HG03442 (cell line): ENCODE data around the gene CHST7.

ENCODE experiments used
- ATAC-seq: cut with Tn5 transposase; IDR thresholded peaks from one replicate; pipeline ENCODE4 v1.9.1; 2021; ENCODE audit warnings: mild to moderate bottlenecking, moderate library complexity; ENCODE audit not compliant: unreplicated experiment

The CHST7 gene

DNA sequence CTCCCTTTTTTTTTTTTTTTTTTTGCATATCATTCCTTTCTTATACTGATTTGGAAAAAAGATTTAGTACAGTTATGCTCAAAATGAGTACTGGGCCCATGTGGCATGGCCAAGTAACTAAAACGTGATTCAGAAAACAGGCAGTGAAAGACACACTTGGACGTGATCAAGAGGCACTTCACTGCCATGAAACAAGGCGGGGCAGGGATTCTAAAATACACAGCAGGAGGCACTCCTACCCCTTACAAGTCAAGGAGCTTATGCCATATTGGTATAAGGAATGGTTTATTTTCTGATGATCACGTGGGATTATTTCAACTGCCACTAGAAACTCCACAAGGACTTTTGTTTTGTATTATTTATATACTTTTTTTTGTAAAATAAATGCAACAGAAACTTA lies 72.0 kb downstream of the CHST7 start:
- no peak for ATAC-seq

GRCh38 chrX:46647251-46647650 lies 73.7 kb downstream of the CHST7 start:
- no peak for ATAC-seq
